Measurements from ENCODE around the gene GTF2I.
"Not testable (repeated sequence)": the region's sequence is repeated elsewhere in the genome, so short reads cannot be mapped to it uniquely, and the experiment has no call there.

- TF ChIP-seq POLR2A, CTCF (IDR thresholded peaks at IDR 0.05): not testable (repeated sequence)
These were observed 109.0 kb downstream of the GTF2I start for GRCh38 chr7:74766509-74766908.
